22Rv1 (cell line): ENCODE measurements around the gene GLYATL3.

Experiments
- CTCF ChIP-seq: fragments of 450-650 bp; IDR thresholded peaks from 2 replicates; pipeline ENCODE4 v1.5.1; 2017; ENCODE audit warnings: mild to moderate bottlenecking
- ZFX ChIP-seq: fragments of 450-650 bp; IDR thresholded peaks from 2 replicates; pipeline ENCODE4 v1.6.1; 2017; ENCODE audit warnings: antibody characterized with exemption, borderline replicate concordance

GRCh38 chr6:49541210-49541724 is 41.5 kb downstream of the GLYATL3 start:
- TF ChIP-seq CTCF (no peak), ZFX (no peak)
